NCI-H1417 (cell line): ENCODE results near the gene SMIM22.
A peak's percentile ranks its signal among the peaks of the same experiment; 100 is the strongest.

ENCODE experiments used
- DNase-seq, 3 experiments: peaks; one replicate each; lab custom pipeline; 2025; lab: John Stamatoyannopoulos, UW

Gene SMIM22

DNA sequence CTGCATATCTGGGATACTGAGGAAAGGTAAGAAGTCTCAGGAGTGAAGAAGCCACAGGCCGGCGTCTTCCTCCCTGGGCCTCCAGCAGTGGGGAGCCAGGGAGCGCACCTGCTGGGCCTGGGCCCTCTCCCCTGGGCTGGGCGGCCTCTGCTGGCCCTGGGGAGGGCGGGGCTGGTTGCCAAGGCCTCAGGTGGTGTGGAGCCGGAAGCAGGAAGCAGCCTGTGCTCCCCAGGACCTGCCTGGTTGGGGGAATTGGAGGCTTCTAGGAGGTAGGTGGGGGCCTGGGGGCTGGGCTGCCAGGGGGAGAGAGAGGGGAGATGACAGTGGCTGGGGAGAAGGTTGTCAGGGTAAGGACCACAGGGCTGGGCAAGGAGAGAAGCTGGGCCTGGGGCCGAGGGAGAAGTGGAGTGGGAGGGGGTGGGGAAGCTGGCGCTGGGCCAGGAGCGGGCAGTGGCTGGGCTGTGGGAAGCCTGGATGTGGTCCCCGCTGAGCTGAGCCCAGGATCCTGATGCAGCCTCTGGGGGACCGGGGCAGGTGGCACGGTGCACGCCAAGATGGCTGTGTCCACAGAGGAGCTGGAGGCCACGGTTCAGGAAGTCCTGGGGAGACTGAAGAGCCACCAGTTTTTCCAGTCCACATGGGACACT lies at the start of gene SMIM22:
SMIM22 (plus strand) TSS at position 189 of the 647 bp plus-strand sequence; CDS start at position 555, 366 bp downstream.
- peak; percentile 39 to 93 (median 91) for DNase-seq

DNA sequence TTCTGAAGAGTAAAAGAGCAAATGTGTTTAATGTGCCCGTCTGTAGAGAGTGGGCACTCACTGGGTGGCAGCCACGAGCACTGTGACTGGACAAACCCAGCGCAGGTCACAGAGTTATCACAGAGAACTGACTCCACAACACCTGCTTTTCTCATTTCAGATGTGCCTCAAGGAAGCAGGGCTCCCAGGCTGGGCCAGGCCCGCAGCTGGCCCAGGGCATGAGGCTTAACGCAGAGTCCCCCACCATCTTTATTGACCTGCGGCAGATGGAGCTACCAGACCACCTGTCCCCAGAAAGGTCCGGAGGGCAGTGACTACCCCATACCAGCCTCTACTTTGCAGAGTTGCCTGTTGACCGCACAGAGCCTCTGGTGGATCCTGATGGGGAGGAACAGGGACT lies 49.0 kb upstream of the SMIM22 start:
- DNase-seq = no peak

DNA sequence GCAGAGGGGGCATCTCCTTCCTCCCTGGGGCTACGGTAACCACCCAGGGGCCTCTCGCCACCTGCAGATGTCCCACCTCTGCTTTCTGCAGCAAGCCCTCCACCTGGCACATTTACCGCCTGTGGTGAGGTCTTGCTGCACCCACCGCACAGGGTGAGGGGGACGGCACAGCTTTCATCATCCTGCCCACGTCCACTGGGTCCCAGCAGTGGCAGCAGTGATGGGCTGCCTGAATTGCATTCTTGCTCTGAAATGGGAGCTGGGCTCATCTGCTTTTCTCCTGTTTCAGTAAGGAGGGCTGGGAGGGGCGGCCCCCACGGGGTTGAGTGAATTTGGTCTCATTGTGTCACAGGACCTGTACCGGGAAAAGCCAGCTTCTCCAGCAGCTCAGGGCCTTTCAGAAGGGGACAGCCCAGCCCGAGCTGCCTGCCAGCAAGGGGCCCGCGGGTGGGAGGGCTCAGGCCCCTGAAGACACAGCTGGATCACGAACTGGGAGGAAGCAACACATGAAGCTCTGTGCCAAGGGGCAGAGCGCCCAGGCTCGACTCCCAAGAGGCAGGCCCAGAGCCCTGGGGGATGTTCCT lies 48.1 kb upstream of the SMIM22 start:
- no peak for DNase-seq

GRCh38 chr16:4747906-4748681 lies 47.1 kb upstream of the SMIM22 start:
- no peak for DNase-seq

DNA sequence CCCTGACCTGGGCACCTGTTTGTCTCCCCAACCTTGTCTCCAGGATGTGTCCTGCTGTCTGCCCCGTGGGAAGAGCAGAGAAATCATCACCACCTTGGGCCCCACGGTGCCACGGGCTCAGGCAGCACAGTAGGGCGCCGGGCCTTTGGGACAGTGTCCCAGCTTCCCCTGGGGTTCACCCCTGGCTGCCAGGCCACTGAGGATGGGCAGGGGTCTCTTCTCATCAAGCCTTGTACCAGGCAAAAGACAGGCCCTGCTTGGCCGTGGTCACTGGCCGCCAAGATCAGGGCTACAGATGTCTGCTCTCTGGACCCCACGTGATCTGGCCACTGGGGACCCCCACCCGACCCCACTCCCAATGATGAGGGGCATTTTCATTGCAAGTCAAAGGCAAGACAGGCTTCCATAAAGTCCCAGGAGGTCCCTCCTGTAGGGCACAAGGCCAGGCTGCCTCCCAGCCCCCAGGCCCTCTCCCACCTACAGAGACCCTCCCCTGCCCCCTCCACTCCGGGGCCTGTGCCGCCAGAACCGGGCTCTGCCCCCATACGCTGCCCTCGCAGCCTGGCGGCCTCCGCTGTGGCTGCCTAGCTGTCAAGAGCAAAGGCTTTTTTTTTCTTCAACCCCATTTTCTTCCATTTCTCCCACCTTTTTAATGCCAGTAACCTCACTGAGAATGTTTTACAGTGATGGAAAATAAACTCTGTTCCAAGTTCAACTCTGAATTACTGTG lies 46.3 kb upstream of the SMIM22 start:
- no peak for DNase-seq

DNA sequence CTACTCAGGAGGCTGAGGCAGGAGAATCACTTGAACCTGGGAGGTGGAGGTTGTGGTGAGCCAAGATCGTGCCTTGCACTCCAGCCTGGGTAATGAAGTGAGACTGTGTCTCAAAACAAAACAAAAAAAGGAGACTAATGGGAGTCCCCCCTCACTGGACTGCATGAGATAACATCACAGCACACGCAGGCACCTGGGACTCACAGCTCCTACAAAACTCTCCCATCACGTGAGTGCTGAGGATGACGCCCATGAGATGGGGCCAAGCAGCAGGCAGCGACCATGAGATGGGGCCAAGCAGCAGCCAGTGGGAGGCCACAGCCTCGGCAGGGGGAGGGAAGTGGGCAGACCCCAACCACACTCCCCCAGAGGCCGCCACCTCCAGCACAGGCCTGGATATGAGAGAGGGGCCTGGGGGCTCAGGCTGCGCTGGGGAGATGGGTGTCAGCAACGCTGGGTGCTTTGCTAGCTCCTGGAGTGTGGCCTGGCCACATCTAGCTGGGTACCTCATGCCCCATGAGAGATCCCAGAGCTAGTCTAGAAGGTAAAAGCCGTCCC lies 45.4 kb upstream of the SMIM22 start:
- no peak for DNase-seq

DNA sequence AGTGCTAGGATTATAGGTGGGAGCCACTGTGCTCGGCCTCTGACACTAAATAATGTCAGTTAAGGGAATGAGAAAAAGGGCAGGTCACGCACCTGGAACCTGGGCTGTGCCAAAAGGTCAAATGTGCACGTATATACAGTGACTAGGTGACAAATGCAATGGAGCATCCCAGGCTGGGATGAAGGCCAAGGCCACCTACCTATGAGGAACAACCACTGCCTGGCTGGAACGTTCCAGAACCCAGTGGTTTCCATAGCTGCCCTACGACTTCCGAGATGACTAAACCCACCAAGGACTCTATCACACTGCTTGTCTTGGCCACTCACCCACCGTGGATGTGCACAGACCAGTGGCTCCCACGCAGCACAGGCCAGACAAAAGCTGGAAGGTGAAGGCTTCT lies 44.3 kb upstream of the SMIM22 start:
- no peak for DNase-seq

- no peak for DNase-seq
Measured at GRCh38 chr16:4752351-4753100, 42.6 kb upstream of the SMIM22 start.

GRCh38 chr16:4753227-4753626 lies 41.9 kb upstream of the SMIM22 start:
- DNase-seq = no peak

GRCh38 chr16:4754865-4755264 lies 40.3 kb upstream of the SMIM22 start:
- no peak for DNase-seq

GRCh38 chr16:4755687-4756086 lies 39.5 kb upstream of the SMIM22 start:
- no peak for DNase-seq

DNA sequence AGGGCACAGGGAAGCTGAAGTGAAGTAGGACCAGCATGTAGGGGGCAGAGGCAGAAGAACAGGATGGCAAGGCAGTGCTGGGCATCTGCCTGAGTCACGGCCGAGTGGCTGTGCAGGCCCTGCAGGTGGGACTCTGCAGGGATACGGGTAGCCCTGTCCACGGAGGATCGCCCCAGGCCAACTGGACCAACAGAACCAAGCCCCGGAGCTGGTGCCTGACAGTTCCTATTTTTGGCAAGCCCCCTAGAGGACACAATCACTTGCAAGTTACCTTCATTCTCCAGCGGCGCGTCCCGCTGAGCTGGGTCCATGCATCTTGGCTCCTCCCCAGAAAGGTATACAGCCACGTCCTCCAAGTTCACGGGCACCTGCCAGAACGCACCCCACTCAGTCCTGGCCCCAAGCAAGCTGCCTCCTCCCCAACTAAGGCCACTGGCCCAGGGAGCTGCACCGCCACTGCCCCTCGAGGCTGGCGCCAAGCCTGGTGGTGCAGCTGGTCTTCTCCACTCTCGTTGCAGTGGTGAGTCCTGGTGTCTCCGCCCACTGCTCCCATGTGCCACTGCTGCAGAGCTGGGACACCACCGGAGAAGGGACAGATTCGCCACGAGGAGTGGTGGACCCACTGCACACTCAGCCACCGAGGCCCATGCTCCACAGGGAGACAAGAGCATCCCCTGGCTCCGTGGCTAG lies 34.8 kb upstream of the SMIM22 start:
- no peak for DNase-seq

DNA sequence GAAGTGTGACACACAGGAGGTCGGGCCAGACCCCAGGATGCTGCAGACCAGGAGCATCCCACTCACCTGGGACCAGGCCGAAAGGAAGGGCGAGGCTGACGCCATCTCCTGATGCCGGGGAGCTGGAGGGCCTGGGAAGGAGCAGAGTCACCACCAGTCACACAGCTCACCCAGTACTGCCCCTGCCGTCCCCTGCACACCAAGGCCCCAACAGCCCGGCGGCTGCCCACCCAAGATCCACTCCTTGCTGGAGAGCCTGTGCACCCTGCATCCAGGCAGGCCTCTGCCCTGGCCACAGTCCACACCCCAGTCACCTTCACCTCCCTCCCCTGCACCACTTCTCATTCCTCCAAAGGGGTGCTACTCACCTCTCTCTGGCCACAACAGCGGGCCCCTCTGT lies 33.0 kb upstream of the SMIM22 start:
- DNase-seq = no peak

- no peak for DNase-seq
Measured at GRCh38 chr16:4763791-4764190, 31.4 kb upstream of the SMIM22 start.

GRCh38 chr16:4765511-4766474 lies 29.4 kb upstream of the SMIM22 start:
- DNase-seq = no peak

- DNase-seq = peak; percentile 91 to 96 (median 94)
Measured at GRCh38 chr16:4766875-4767628, 28.1 kb upstream of the SMIM22 start, which contains the start of gene ZNF500. Gene ZNF500 (minus strand): TSS chr16:4767162. CDS start chr16:4765978, 1,184 bp downstream.

GRCh38 chr16:4767872-4768548 lies 27.2 kb upstream of the SMIM22 start:
- DNase-seq = no peak
